ENCODE measurements around the gene PGBD5.

PGBD5 gene

GRCh38 chr1:230377851-230378250, 48.3 kb downstream of the PGBD5 start:
- DNase-seq (ENCODE audit: low read depth): no peak
- no peak for TF ChIP-seq CTCF (IDR thresholded peaks at IDR 0.05; ENCODE audit: low read depth, low read length, missing control alignments)
- no peak overlapping the region for H3K4me3 ChIP-seq (ENCODE audit: low read depth, low read length)

GRCh38 chr1:230377324-230377723, 48.8 kb downstream of the PGBD5 start:
- no peak overlapping the region for H3K4me3 ChIP-seq (ENCODE audit: low read depth, low read length)
- DNase-seq (ENCODE audit: low read depth): no peak
- no peak for TF ChIP-seq CTCF (IDR thresholded peaks at IDR 0.05; ENCODE audit: low read depth, low read length, missing control alignments)

GRCh38 chr1:230376296-230376695, 49.8 kb downstream of the PGBD5 start:
- no peak for TF ChIP-seq CTCF (IDR thresholded peaks at IDR 0.05; ENCODE audit: low read depth, low read length, missing control alignments)
- no peak for DNase-seq (ENCODE audit: low read depth)
- no peak overlapping the region for H3K4me3 ChIP-seq (ENCODE audit: low read depth, low read length)

GRCh38 chr1:230375780-230376179, 50.4 kb downstream of the PGBD5 start:
- no peak overlapping the region for H3K4me3 ChIP-seq (ENCODE audit: low read depth, low read length)
- TF ChIP-seq CTCF (IDR thresholded peaks at IDR 0.05; ENCODE audit: low read depth, low read length, missing control alignments): no peak
- DNase-seq (ENCODE audit: low read depth): no peak

GRCh38 chr1:230375147-230375546, 51.0 kb downstream of the PGBD5 start:
- no peak for DNase-seq (ENCODE audit: low read depth)
- no peak overlapping the region for H3K4me3 ChIP-seq (ENCODE audit: low read depth, low read length)
- no peak for TF ChIP-seq CTCF (IDR thresholded peaks at IDR 0.05; ENCODE audit: low read depth, low read length, missing control alignments)

- no peak overlapping the region for H3K4me3 ChIP-seq (ENCODE audit: low read depth, low read length)
- no peak for DNase-seq (ENCODE audit: low read depth)
- TF ChIP-seq CTCF (IDR thresholded peaks at IDR 0.05; ENCODE audit: low read depth, low read length, missing control alignments): no peak
Observed at GRCh38 chr1:230371923-230372703, 54.0 kb downstream of the PGBD5 start.

- no peak for DNase-seq (ENCODE audit: low read depth)
- TF ChIP-seq CTCF (IDR thresholded peaks at IDR 0.05; ENCODE audit: low read depth, low read length, missing control alignments): no peak
- no peak overlapping the region for H3K4me3 ChIP-seq (ENCODE audit: low read depth, low read length)
Observed at GRCh38 chr1:230370109-230370508, 56.0 kb downstream of the PGBD5 start.

Measured in GM12864 (cell line).